ENCODE results near the gene TNFRSF19.

DNA sequence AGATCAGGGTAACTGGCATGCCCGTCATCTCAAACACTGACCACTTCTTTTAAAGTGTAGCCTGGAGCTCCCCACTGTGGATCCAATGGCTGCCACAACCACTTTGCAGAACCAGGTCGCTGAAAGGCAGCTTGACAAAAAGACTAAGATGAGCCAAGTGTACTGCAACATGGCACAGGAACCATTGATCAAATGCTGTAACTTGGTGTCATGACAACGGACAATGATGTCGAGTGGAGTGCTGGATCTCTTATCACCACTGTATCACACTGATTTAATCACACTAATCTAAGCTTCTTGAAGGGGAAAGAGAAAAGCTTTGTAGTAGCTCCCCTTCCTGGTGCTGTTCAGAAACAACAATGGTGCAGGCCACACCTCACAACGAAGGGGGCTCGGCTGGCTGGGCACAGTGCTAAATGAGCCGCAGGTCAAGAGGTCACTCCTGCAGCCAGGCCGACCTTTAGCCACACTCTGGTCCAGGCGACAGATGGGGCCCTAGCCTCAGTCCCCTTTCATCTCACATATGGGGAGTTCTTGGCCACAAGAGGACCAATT is 2.2 kb upstream of the TNFRSF19 start:
- TF ChIP-seq, protein P1, sequence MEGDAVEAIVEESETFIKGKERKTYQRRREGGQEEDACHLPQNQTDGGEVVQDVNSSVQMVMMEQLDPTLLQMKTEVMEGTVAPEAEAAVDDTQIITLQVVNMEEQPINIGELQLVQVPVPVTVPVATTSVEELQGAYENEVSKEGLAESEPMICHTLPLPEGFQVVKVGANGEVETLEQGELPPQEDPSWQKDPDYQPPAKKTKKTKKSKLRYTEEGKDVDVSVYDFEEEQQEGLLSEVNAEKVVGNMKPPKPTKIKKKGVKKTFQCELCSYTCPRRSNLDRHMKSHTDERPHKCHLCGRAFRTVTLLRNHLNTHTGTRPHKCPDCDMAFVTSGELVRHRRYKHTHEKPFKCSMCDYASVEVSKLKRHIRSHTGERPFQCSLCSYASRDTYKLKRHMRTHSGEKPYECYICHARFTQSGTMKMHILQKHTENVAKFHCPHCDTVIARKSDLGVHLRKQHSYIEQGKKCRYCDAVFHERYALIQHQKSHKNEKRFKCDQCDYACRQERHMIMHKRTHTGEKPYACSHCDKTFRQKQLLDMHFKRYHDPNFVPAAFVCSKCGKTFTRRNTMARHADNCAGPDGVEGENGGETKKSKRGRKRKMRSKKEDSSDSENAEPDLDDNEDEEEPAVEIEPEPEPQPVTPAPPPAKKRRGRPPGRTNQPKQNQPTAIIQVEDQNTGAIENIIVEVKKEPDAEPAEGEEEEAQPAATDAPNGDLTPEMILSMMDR (IDR thresholded peaks at IDR 0.05): peak in 1 of 6 experiments; percentile 6
- TF ChIP-seq EP300 (IDR thresholded peaks at IDR 0.05): no peak
- TF ChIP-seq POLR2A (IDR thresholded peaks at IDR 0.05): no peak
